Stimulated activated CD4-positive, alpha-beta T cell treated with anti-CD3 and anti-CD28 coated beads, TNF-alpha, amount 100 ng/mL, for 24 hours (primary cell): ENCODE results near the gene MRFAP1L1.
"Not testable (repeated sequence)": the region's sequence is repeated elsewhere in the genome, so short reads cannot be mapped to it uniquely, and the experiment has no call there.

Source experiments
- DNase-seq, 3 experiments: peaks; one replicate each; pipeline ENCODE4 v3.0.0-alpha.2; 2020; ENCODE audit warnings: low read depth in 3 of 3

The MRFAP1L1 gene

GRCh38 chr4:6688879-6689505, 20.7 kb downstream of the MRFAP1L1 start:
- peak in 2 of 3 experiments; percentile 66 to 77 for DNase-seq

- no peak for DNase-seq
Measured at GRCh38 chr4:6687947-6688878, 21.5 kb downstream of the MRFAP1L1 start.

GRCh38 chr4:6686104-6686787, 23.4 kb downstream of the MRFAP1L1 start:
- DNase-seq, result no peak

- no peak for DNase-seq
Measured at GRCh38 chr4:6684656-6685055, 25.0 kb downstream of the MRFAP1L1 start.

GRCh38 chr4:6682862-6683590, 26.6 kb downstream of the MRFAP1L1 start:
- DNase-seq, result no peak

GRCh38 chr4:6681191-6681590, 28.5 kb downstream of the MRFAP1L1 start:
- no peak for DNase-seq

- DNase-seq, result no peak
Measured at GRCh38 chr4:6680372-6681034, 29.2 kb downstream of the MRFAP1L1 start.

GRCh38 chr4:6676722-6677558, 32.7 kb downstream of the MRFAP1L1 start:
- no peak for DNase-seq

- peak in 2 of 3 experiments; percentile 26 to 55 for DNase-seq
Measured at GRCh38 chr4:6674500-6675149, 35.0 kb downstream of the MRFAP1L1 start.

- peak; percentile 89 to 91 (median 89) for DNase-seq
Measured at GRCh38 chr4:6673660-6674499, 35.8 kb downstream of the MRFAP1L1 start.

GRCh38 chr4:6673191-6673659, 36.4 kb downstream of the MRFAP1L1 start:
- peak in 2 of 3 experiments; percentile 19 to 58 for DNase-seq

- DNase-seq, result not testable (repeated sequence)
Measured at GRCh38 chr4:6672541-6673190, 37.0 kb downstream of the MRFAP1L1 start.

GRCh38 chr4:6672131-6672530, 37.5 kb downstream of the MRFAP1L1 start:
- no peak for DNase-seq

- DNase-seq, result no peak
Measured at GRCh38 chr4:6671648-6672047, 38.0 kb downstream of the MRFAP1L1 start.

GRCh38 chr4:6668391-6668790, 41.3 kb downstream of the MRFAP1L1 start:
- DNase-seq, result no peak

GRCh38 chr4:6665320-6665654, 44.4 kb downstream of the MRFAP1L1 start:
- no peak for DNase-seq

GRCh38 chr4:6663596-6664393, 45.9 kb downstream of the MRFAP1L1 start:
- no peak for DNase-seq
